Transverse colon (tissue), 4 donors: ENCODE results near the gene FIBCD1.

ENCODE experiments used
- CTCF ChIP-seq, 5 experiments: fragments of 200-600 bp in 3 of 5; fragments of 450-650 bp in 2 of 5; sonication (generic) in 3 of 5; IDR thresholded peaks; 1 replicate in 2 of 5; 2 replicates in 3 of 5; pipeline ENCODE4 v1.5.1; 2016 to 2017; ENCODE audit warnings: antibody characterized with exemption in 5 of 5, inconsistent platforms in 3 of 5, mild to moderate bottlenecking in 2 of 5, moderate library complexity in 1 of 5
- EP300 ChIP-seq: sonication (generic); formaldehyde crosslinking; IDR thresholded peaks from one replicate; pipeline ENCODE4 v1.6.1; 2017; ENCODE audit warnings: antibody characterized with exemption, low read depth
- POLR2A ChIP-seq: fragments of 450-650 bp; IDR thresholded peaks from one replicate; pipeline ENCODE4 v1.6.1; 2016; ENCODE audit warnings: antibody characterized with exemption, mild to moderate bottlenecking, moderate library complexity
- POLR2AphosphoS5 ChIP-seq, 3 donors: sonication (generic); formaldehyde crosslinking; IDR thresholded peaks; one replicate each; pipeline ENCODE4 v1.6.1; 2016; ENCODE audit warnings: antibody characterized with exemption in 3 of 3

DNA sequence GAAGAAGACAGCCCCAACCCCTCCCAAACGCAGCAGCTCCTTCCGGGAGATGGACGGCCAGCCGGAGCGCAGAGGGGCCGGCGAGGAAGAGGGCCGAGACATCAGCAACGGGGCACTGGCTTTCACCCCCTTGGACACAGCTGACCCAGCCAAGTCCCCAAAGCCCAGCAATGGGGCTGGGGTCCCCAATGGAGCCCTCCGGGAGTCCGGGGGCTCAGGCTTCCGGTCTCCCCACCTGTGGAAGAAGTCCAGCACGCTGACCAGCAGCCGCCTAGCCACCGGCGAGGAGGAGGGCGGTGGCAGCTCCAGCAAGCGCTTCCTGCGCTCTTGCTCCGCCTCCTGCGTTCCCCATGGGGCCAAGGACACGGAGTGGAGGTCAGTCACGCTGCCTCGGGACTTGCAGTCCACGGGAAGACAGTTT, 54.9 kb downstream of the FIBCD1 start:
- TF ChIP-seq CTCF (IDR thresholded peaks at IDR 0.05) (no peak), POLR2A (no peak), POLR2AphosphoS5 (IDR thresholded peaks at IDR 0.05) (no peak), EP300 (no peak)
